Measurements from ENCODE around the gene RAB14.

The RAB14 gene

DNA sequence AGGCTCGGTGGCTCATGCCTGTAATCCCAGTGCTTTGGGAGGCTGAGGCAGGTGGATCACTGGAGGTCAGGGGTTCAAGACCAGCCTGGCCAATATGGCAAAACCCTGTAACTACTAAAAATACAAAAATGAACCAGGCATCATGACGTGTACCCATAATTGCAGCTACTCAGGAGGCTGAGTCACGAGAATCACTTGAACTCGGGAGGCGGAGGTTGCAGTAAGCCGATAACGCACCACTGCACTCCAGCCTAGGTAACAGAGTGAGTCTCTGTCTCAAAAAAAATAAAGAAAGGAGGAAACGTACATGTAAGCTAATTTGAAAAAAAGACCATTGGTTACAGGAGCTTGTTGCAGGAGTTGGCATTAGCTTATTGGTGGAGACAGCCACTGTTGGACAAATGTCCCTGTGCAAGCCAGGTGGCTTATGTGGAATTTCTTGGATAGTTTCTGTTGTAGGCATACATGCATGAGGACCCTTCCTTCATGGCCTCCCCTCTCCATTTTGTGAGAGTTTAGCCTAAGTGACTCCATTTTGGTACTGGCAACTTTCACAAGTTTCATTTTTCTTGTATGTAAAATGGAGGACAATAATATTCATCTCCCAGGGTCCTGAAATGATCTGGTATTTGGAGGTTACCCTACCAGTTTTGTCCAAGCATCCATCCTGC, 16.8 kb upstream of the RAB14 start:
- no peak for DNase-seq

DNA sequence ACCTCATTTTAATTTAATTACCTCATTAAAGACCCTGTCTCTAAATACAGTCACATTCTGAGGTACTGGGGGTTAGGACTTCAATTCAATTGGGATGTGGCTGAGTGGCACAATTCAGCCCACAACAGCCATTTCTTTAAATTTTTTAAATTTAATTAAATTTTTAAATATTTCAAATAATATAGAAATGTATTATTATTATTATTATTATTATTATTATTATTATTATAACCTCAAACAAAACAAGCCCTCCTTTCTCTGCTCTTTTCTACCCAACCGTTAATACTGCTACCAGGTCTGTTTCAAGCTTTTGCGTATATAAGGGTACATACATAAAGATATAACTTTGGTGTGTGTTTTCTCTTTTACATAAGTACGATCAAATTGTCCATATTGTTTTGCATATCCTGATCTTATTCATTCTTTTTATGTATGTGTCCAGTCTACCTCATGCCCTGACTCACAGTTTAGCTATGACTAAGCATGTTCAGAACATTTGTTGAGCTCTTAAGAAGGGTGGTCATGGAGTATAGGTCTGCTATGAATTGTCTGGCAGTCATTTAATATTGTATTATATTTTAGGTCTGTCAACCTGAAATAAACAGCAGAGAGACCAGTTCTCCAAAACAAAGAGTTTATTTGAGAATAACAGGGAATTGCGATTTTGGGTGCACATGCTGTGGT, 16.1 kb upstream of the RAB14 start:
- DNase-seq, result no peak

DNA sequence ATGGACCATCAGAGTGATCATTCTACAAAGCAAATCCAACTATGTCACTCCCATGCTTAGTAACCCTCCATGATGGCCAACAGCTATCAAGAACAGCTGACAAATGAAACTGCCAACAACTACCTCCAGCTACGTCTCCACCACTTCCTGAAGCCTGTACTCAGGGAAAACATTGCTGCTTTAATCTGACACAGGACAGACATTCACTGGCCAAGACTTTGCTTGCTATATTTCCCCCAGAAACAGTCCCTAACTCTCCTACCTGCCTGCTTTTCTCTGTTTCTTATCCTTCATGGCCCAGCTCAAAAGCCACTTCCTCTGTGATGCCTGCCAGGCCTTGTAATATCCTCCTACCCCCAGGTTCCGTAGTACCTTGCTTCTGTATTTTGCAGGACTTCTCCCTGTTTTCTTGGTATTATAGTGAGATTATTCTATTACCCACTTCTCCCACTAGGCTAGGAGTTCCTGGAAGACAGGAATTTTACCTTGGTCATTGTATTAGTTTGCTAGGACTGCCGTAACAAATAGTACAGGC, 14.7 kb upstream of the RAB14 start:
- DNase-seq, result no peak

DNA sequence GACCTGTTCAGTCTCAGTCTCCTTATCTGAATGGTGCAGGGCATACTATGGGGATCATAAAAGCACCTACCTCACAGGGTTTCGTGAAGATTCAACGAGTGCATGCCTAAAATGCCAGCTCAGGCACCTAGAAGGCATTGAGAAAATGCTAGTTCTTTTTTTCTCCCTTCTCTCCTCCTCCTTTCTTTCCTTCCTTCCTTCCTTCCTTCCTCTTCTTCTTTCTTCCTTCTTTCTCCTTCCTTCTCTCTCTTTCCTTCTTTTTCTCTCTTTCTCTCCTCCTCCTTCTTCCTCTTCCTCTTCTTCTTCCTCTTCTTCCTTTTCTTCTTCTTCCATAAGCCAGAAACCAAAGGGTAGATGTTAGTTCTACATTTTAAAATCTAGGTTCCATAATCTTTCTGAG, 12.3 kb upstream of the RAB14 start:
- no peak for DNase-seq

DNA sequence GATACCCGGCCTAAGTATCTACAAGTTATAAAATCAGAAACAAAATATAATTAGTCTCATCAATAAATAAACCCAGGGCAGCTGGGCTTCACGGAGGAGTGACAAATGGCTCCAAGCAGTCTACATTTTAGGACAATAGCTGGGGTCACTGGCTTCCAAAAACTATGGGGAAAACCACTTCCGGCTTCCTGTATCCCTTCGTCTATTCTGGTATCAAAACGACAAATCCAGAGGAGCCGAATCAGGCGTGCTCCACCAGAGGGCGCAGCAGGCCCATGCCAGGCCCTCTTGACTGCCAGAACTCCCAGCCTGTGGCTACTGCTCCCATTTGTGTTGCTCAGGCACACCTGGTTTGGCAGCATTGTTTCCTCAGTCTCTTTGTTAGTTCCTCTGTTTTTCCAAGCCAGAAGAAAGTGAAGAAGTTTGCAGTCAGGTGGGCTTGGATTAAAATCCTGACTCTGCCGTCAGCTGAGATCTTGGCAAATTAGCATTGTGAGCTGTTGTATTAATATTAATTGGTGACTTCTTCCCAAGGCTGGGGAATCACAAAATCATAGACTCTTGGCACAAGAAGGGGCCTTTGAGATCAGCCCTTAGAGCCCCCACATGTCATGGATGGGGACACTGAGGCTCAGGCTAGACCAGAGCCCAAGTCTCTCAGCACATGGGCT, 11.6 kb upstream of the RAB14 start:
- DNase-seq, result no peak

DNA sequence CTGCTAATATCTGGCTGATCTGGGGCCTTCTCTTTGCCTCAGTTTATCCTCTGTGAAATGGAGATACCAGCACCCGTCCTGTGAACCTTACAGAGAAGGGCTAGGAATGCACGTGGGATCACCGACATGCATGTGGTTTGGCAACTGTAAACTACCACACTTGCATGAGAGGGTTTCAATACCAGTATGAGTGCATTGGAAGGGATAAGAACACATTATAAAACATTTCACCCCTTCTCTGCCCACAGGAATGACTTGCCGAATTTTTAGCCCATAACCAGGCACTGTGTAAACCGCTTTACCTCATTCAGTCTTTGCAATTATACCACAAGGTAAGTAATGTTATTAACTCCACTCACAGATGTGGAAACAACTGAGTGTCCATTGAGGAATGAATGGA, 8.9 kb upstream of the RAB14 start:
- no peak for DNase-seq

DNA sequence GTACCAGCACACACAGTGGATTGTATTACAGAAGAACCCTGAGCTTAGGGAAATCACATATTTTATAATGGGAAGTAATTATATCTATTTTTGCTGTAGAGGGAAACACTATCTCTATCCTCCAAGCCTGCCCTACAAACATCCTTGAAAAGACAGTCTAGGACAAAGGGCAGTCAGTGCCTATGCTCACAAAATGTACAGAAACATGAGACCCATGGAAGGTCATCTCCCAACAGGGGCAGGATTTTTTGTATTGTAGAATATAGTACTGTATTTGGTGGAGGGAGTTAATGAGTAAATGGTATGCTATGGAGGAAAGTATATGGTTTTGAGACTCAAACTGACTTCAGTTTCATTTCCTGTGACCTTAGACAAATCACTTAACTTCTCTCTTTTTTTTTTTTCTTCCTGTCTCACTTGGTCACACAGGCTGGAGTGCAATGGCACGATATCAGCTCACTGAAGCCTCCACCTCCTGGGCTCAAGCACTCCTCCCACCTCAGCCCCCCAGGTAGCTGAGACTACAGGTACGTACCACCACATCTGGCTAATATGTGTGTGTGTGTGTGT, 5.8 kb upstream of the RAB14 start:
- no peak for DNase-seq

DNA sequence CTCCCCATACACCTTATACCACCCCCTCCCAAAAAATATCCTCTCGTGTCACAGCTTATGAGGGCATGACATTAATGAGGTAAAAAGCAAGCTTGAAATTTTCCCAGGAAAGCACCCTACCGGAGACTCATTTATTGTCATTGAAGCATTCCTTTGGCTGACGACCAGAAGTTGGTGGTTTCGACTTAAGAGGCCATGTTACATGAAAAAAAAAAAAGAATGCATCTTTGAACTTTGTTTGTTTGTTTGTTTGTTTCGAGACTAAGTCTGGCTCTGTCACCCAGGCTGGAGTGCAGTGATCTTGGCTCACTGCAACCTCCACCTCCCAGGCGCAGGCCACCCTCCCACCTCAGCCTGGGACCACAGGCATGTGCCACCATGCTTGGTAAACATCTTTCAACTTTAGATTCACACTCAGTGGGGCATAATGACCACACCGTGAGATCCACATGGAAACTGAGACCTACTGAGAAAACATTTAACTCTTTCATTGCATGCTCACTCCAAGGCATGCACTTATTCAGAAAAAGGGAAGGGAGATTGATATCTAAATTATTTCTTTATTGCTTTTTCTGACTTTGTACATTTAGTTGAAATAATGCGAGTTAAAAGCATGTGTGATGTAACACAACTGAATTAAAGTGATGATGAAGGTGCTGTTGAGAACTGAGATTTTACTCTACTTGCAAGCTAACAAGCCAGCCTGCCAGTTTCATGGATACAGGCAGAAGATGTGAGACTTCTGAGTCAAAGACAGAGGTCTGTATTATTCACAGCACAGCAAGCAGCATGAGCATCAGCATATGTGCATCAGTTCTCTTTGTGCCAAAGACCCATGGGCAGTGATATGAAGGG, 5.1 kb upstream of the RAB14 start:
- no peak for DNase-seq

DNA sequence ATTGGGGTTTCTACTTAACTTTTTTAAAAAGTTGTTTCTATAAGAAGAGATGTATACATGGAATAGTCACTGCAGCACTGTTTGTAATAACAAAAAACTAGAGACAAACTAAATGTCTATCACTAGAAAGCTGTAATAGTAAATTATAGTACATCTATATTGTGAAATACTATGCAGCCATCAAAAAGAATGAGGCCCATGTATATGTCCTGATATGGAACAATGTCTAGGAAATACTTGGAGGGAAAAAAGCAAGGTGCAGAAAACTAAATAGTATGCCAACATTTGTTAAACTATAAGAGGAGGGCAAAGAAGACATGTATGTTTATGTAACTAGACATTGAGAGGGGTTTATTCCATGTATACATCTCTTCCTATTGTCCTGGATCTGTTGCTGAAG, 2.9 kb upstream of the RAB14 start:
- no peak for DNase-seq

DNA sequence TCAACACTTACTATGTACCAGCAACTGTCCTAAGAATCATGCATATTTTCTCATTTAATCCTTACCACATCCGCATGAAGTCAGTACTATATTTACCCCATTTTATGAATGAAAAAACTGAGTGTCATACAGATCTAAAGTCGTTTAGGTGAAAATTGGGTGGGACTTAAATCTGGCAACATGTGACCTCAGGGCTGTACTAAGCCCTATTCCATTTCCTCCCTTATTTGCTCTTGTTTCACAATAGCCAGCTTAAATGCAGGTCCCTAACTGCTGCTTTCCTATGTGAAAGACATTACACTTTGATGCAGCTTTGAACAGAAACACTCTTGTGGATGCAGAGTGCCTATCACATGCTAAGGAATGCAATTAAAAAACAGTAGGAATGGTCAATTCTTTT, 2.5 kb upstream of the RAB14 start:
- DNase-seq, result no peak

DNA sequence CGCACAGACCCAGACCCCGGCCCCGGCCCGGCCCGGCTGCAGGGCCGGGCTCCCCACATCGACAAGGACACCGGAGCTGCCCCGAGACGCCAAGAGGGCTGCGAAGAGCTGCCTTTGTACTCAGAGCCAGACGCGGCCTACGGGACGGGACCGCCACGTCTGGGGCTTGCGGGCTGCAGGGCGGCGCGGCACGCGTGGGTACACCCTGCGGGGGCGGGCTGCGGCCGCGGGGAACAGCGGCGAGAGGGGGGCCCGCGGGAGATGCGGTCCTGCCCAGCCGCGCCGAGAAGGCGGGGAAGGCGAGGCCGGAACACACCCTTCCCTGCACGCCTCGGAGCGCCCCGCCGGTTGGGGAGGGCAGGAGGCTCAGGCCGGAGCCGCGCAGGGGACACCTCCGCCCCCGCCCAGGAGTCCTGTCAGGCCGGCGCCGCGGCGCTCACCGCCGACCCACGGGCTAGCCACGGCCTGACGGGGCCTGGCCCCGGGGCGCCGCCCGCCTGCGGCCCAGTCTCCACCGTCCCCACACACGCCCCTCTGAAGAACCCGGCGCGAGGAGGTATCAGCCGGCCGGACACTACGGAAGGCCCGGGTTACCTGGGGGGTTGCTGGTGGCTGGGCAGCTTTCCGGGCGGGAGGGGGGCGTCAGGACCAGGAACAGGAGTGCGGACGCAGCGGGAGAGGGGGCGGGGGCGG, 478 bp downstream of the RAB14 start:
- no peak for DNase-seq

DNA sequence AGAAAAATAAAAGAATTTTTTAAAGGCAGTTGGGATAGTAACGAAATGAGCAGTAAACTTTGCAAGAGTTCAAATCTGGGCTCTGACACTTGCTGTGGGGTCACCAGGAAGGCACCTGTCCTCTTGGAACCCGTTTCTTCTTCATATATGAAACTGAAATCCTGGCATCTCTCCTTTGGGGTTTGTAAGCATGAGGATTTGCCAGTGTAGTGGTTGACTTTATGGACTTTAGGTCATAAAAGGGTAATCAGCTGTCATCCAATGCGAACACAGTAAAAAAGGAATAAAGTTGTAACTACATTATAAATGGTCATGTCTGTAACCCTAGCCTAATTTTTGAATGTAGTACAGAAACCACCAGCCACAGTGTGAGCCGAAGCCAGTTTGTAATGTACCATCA, 1.3 kb downstream of the RAB14 start:
- no peak for DNase-seq

DNA sequence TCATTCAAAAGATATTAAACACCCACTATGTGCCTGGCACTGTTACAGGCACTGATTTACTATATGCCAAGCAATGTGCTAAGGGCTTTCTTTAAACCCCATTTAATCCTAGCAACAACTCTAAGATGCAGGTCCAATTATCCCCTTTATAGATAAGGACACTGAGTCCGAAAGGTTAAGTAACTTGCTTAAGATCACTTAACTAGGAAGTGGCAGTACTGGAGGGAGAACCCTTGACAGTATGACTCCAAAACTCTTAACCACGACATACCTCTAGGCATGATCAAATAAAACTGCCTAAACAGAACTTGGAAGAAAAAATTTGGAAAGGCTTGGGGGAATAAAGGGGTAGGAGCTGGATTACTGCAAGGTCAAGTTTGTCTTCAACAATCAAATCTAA, 1.7 kb downstream of the RAB14 start:
- no peak for DNase-seq

DNA sequence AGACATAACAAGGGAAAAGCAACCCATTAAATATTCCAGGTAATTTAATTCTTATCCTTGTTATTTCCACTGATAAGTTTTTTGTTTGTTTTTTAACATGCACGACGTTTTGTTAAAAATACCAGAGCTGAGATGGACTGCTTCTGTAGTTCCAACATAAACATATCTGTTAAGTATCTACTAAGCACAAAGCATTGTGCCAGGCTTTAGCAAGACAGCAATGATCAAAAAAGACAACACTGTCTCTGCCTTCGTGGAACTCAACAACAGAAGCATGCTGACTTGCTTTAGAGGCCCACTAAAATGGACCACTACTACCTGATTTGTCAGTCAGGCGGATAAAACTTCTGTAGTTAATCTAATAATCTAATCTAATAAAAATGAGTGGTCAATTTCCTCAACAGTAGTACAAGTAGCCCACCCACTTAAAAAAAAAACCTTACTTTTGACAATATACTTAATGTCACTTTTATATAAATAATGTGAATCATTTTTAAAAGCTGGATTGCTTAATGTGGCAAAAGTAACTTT, 3.1 kb downstream of the RAB14 start:
- DNase-seq, result no peak

DNA sequence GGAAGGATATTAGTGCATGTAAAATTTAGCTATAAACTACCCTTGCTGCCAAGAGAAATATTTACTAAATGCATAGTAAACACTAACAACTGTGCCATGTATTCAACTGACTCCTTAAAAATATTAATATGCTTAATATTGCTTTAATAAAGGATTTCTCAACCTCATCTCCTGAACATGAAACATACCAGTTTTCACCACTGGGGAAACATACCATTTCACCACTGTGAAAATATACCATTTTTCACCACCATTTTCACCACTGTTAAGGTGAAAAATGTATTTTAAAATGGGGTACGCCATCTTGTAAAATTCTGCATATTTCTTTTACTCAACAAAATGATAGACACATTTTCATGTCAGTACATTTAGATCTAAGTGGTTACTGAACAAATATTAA, 4.5 kb downstream of the RAB14 start:
- no peak for DNase-seq

DNA sequence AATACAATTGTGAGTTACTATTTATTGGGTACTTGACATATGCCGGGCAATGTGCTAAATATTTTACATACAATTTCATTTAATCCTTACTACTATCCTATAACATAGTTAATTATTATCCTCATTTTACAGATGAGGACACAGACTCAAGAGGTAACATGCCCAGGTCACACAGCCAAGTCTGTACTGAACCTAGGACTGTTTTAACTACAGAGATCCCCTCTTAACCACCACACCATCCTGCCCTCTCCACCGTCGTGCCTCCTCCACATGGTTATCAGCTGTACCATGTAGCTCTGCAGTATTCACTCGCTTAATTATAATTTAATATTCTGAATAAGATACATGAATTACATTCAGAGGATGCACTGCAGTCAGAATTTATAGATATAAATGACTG, 5.3 kb downstream of the RAB14 start:
- DNase-seq, result no peak

DNA sequence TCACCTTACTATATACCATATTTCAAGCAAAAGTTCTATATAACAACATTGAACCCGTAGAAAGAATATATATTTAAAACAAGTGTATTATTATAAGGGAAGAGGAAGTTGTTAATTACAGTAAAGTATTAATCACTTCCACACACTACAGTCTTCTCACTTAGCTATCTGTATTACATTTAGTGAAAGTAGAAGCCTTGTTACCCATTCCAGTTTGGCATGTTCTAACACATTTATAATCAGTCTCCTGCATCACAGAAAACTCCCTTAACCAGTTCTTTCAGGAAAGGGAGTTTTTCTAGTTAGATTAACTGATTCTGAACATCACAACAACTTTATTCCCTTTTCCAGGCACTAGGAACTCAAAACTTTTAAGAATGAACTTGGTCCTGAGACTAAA, 6.9 kb downstream of the RAB14 start:
- no peak for DNase-seq

DNA sequence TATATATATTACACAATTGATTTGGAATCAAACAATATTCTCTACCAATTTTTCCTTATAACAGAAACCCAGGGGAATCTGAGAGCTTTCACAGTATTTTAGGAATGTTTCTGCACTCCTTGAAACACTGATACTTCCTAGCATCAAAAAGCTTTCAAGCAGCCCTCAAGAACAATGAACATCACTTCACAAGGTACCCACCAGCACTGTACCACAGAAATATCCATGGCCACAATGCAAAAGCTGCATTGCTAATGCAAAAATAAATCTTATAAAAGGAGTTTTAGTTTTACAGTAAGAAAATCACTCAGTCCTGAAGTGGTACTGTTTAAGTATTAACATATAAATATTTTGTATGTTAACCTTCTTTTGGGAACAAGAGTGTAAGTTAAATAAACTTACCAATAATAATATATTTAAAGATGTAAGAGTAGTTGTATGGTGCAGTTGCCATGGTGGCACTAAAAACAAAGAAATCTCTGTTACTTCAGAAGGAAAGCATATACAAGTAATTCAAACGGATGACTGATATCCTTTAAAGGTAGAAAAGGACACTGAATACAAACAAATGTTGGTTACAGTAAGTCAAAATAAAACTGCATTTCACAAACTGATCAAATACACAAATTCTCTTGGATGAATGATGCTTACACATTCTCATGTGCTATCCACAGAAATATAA, 8.6 kb downstream of the RAB14 start:
- DNase-seq, result no peak

DNA sequence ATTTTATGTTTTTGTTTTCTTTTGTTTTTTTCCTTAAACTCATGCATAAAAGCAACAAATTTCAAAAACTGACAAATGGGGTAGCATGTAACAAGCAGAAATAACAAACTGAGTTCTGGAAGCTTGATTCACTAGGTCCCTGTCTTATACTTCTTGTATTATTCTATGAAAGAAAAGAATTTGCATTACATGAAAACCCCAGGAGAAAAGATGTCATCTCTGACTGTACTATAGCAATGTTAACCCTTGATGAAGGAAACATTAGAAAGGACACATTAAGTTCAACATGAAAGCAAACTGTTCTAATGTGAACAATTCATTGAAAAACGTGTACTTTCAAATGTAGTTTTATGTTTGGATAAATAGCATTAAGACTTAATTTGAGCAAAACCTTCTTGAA, 9.2 kb downstream of the RAB14 start:
- DNase-seq, result no peak

DNA sequence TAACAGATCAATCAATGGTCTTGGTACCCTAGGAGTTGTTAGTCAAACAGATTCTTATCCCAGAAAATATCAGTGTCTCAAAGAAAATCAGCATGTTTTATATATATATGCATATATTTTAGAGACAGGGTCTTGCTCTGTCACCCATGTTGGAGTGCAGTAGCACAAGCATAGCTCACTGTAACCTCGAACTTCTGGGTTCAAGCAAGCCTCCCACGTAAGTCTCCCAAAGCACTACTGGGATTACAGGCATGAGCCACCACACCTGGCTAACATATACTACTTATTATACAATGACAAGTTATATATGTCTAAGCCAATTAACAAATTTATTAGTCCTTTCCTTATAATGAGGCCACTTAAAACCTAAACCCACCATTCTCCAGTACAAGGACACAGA, 10.4 kb downstream of the RAB14 start:
- no peak for DNase-seq

DNA sequence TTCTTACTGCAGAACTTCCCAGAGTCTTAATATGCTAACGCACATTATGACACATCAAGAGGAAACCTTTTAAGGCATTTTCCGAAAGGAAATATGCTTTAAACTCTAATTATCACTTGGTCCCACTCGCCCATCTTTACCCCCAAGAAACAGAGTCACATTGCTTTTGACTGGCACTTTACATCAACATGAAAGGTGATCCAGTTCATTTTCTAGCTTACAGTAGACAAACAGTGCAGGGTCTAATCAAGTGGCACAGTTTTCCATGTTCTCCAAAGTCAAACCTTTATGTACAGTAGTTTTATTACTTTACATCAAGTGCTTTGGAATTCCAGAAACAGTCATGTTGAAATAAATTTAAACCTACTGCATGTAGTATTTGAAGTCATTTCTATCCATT, 12.0 kb downstream of the RAB14 start:
- DNase-seq, result no peak
